GM10266 (cell line): ENCODE results near the gene C1orf141.

Experiments used
- DNase-seq: peaks from one replicate; pipeline ENCODE4 v3.0.0; 2012; ENCODE audit errors: extremely low spot score
- TF ChIP-seq, protein P1 (sequence below): IDR thresholded peaks from 2 replicates; pipeline ENCODE4 v1.5.1; 2012; ENCODE audit warnings: mild to moderate bottlenecking, low read depth; ENCODE audit not compliant: control insufficient read depth, insufficient read depth; ENCODE audit errors: missing control alignments

Gene C1orf141

DNA sequence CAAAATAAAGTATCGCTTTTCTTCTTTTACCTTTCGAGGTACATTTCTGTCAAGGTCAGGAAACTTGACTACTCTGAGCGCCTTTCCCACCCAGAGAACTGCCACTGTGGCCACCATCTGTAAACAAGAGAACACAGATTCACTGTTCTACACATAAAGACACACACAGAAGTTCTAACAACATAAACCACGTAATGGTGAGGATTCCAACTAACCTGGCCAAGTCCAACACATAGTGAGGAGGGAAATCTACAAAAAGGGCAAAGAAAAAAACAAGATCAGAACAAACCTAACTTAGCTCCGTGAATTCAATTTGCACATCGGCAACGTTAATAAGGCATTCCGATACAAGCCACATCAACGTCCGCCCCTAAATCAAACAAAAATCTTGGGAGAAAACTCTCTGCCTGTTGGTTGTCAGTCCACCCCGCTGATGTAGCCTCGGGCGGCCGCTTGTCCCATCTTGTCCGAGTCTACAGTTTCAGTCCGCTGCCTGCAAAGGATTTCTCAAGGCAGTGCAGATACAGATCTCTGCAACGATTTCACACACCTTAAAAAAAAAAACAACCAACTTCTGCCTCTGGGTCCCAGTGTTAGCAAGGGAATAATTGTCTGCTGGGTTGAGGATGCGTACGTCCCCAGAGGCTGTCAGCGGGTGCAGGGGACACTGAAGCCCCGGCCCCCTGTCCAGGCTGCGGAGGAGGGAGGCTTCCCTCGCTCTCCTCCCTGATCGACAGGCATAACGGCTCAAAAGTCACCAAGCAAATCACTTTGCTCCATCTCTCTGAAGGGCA is 81.8 kb downstream of the C1orf141 start:
- TF ChIP-seq, protein P1, sequence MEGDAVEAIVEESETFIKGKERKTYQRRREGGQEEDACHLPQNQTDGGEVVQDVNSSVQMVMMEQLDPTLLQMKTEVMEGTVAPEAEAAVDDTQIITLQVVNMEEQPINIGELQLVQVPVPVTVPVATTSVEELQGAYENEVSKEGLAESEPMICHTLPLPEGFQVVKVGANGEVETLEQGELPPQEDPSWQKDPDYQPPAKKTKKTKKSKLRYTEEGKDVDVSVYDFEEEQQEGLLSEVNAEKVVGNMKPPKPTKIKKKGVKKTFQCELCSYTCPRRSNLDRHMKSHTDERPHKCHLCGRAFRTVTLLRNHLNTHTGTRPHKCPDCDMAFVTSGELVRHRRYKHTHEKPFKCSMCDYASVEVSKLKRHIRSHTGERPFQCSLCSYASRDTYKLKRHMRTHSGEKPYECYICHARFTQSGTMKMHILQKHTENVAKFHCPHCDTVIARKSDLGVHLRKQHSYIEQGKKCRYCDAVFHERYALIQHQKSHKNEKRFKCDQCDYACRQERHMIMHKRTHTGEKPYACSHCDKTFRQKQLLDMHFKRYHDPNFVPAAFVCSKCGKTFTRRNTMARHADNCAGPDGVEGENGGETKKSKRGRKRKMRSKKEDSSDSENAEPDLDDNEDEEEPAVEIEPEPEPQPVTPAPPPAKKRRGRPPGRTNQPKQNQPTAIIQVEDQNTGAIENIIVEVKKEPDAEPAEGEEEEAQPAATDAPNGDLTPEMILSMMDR = no peak
- DNase-seq = peak; percentile 51

DNA sequence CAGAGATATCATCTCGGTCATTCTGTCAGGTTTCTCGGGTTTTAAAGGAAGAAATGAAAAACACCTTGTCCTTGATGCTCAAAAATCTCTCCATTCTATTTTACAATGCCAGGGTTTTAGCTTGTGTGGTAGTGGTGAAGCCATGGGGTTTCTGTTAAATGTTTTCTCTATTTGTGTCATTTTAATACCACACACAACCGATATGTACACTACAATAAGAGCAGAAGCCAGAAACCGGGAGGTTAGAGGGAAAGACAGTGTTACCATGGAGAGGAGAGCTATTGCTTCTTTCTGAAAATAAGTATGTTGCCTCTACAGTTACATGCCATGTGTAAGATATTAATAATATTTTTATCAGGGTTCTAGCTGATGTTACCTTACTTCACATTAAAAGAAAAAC is 83.6 kb downstream of the C1orf141 start:
- DNase-seq = no peak
- TF ChIP-seq, protein P1 = no peak

DNA sequence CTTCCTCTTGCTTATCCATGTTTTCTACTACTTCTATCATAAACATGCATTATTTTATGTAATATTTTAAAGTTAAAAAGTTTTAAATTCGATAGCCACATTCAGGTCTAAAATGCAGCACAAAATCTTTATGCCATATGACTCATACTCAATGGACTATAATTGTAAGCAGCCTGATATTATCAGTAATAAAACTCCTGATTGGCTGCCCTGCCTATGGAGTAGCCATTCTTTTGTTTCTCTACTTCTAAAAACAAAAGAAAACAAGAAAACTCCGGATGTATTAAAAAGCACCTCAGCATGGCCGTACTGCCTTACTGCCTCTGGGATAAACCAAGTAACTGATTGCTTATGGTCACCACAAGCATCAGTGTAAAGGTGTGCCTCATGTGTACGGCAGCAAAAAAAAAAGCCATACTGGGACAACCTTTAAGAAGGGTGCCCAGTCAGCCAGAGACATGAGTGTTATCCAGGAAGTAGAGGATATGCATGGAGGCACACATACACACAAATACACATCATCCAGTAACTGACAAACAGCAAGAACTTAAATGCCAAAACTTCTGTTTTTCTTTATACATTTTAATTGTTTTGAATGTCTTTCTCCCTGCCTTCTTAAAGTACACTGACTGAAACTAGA is 90.0 kb downstream of the C1orf141 start:
- DNase-seq = no peak
- TF ChIP-seq, protein P1 = no peak

DNA sequence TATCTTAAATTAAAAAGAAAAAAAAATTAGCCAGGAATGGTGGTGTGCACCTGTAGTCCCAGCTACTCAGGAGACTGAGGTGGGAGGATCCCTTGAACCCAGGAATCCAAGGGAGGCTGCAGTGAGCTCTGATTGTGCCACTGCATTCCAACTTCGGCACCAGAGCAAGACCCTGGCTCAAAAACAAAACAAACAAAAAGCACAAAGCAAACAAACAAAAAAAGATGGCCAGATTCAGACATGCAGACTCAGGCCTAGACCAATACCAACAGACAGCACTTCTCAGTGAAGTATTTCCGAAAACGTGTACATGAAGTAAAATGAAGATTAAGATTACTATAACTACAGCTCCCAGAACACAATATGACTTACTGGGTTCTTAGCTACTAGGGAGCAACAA is 91.4 kb downstream of the C1orf141 start:
- TF ChIP-seq, protein P1 = no peak
- no peak for DNase-seq
